HCT116 (cell line): ENCODE results near the gene VSTM2B. TPM values are rescaled to one million over a fixed set of nuclear protein-coding genes. Genes with fewer than 3 reads are reported as not detected.
"Not testable (repeated sequence)": the region's sequence is repeated elsewhere in the genome, so short reads cannot be mapped to it uniquely, and the experiment has no call there.

Source experiments
- ATAC-seq: fragments of 200-7000 bp; cut with Tn5 transposase; 2 replicates; pipeline ENCODE4 v1.9.1; 2020; ENCODE audit warnings: mild to moderate bottlenecking, moderate library complexity
- BruUV-seq: library from RNA; stranded (reverse); fragments of 400-500 nt; replicated peaks from 2 replicates; lab custom pipeline; 2021; lab: Mats Ljungman, UMichigan
- CTCF ChIA-PET: fragments of 300-600 bp; sonication (Branson Sonifier 250); formaldehyde crosslinking; loops from one replicate; lab custom pipeline; 2021; ENCODE audit warnings: antibody characterized with exemption; lab: Charles Lee
- POLR2A ChIA-PET: fragments of 300-600, 350-600 bp; sonication (Branson Sonifier 250); formaldehyde crosslinking; loops from one replicate; lab custom pipeline; 2021; ENCODE audit warnings: antibody characterized with exemption; lab: Charles Lee
- RAD21 ChIA-PET, 2 experiments: fragments of 300-600 bp; sonication (Branson Sonifier 250); formaldehyde crosslinking; loops; one replicate each; lab custom pipeline; 2023; ENCODE audit warnings: low total read pairs in 2 of 2; ENCODE audit not compliant: uncharacterized antibody in 2 of 2, unreplicated experiment in 2 of 2, low non-redundant PET in 1 of 2; lab: Charles Lee
- DNase-seq: peaks from one replicate; pipeline ENCODE4 v3.0.0-alpha.2; 2010; ENCODE audit warnings: low read depth, low spot score
- H2AFZ ChIP-seq: fragments of 200-600 bp; shearing (Covaris generic), sonication (generic); 2 replicates; pipeline ENCODE4 v1.6.1; 2017; ENCODE audit warnings: low read depth, mixed run types, mixed read lengths, antibody characterized with exemption, low read length; ENCODE audit not compliant: poor library complexity, severe bottlenecking
- H3K27ac ChIP-seq: 2 replicates; pipeline ENCODE4 v1.5.1; 2012; ENCODE audit warnings: low read depth, low read length
- H3K27me3 ChIP-seq: fragments of 200-600 bp; sonication (generic); 2 replicates; pipeline ENCODE4 v1.6.1; 2016; ENCODE audit warnings: mixed run types, low read length, mixed read lengths; ENCODE audit not compliant: insufficient read depth
- H3K36me3 ChIP-seq, 2 experiments: fragments of 200-500 bp in 1 of 2; fragments of 200-600 bp in 1 of 2; sonication (Bioruptor generic) in 1 of 2; sonication (generic) in 1 of 2; 2 replicates each; pipeline versions ENCODE4 v1.5.1 to v1.6.1; 2014 to 2016; ENCODE audit warnings: low read length in 2 of 2, inconsistent platforms in 1 of 2, mixed read lengths in 1 of 2, mixed run types in 1 of 2; ENCODE audit not compliant: insufficient read depth in 2 of 2, control insufficient read depth in 1 of 2
- H3K4me1 ChIP-seq, 2 experiments: fragments of 200-600 bp in 1 of 2; sonication (generic) in 1 of 2; 2 replicates each; pipeline versions ENCODE4 v1.5.1 to v1.6.1; 2012 to 2017; ENCODE audit warnings: low read length in 2 of 2, inconsistent platforms in 1 of 2, mild to moderate bottlenecking in 1 of 2, mixed read lengths in 1 of 2, mixed run types in 1 of 2, moderate library complexity in 1 of 2; ENCODE audit not compliant: insufficient read depth in 2 of 2, control insufficient read depth in 1 of 2
- H3K4me2 ChIP-seq: fragments of 200-600 bp; sonication (generic); 2 replicates; pipeline ENCODE4 v1.6.1; 2017; ENCODE audit warnings: mixed run types, low read length, mixed read lengths
- H3K4me3 ChIP-seq, 2 experiments: fragments of 200-600 bp in 1 of 2; sonication (generic) in 1 of 2; replicated peaks in 1 of 2; 2 replicates each; pipeline ENCODE4 v1.5.1; 2011 to 2016; ENCODE audit warnings: low read length in 2 of 2, control low read depth in 1 of 2, low read depth in 1 of 2, mild to moderate bottlenecking in 1 of 2, mixed read lengths in 1 of 2, mixed run types in 1 of 2
- H3K79me2 ChIP-seq: fragments of 200-600 bp; sonication (generic); 2 replicates; pipeline ENCODE4 v1.6.1; 2017; ENCODE audit warnings: mild to moderate bottlenecking, mixed run types, low read length, moderate library complexity, mixed read lengths; ENCODE audit not compliant: insufficient read depth
- H3K9ac ChIP-seq: fragments of 200-600 bp; sonication (generic); 2 replicates; pipeline ENCODE4 v1.6.1; 2016; ENCODE audit warnings: low read length, mixed read lengths
- H3K9me2 ChIP-seq: fragments of 200-600 bp; sonication (generic), shearing (Covaris generic); 2 replicates; pipeline ENCODE4 v1.6.1; 2017; ENCODE audit warnings: mixed run types, mild to moderate bottlenecking, moderate library complexity; ENCODE audit not compliant: insufficient read depth
- H3K9me3 ChIP-seq, 2 experiments: fragments of 200-500 bp in 1 of 2; fragments of 200-600 bp in 1 of 2; sonication (Bioruptor generic) in 1 of 2; sonication (generic) in 1 of 2; 2 replicates each; pipeline ENCODE4 v1.6.1; 2014 to 2017; ENCODE audit warnings: low read length in 2 of 2, mixed read lengths in 2 of 2, inconsistent platforms in 1 of 2, low read depth in 1 of 2, mild to moderate bottlenecking in 1 of 2, mixed run types in 1 of 2, moderate library complexity in 1 of 2; ENCODE audit not compliant: control insufficient read depth in 1 of 2, insufficient read depth in 1 of 2
- H4K20me1 ChIP-seq: fragments of 200-600 bp; sonication (generic), shearing (Covaris generic); 2 replicates; pipeline ENCODE4 v1.6.1; 2017; ENCODE audit warnings: mixed run types, mild to moderate bottlenecking, moderate library complexity; ENCODE audit not compliant: insufficient read depth
- ATF3 ChIP-seq: IDR thresholded peaks from 2 replicates; pipeline ENCODE4 v1.6.1; 2012
- CEBPB ChIP-seq: IDR thresholded peaks from 2 replicates; pipeline ENCODE4 v1.6.1; 2012; ENCODE audit warnings: low read depth
- CTCF ChIP-seq, 3 experiments: fragments of 200-600 bp in 1 of 3; sonication (generic) in 1 of 3; IDR thresholded peaks in 2 of 3; conservative IDR thresholded peaks in 1 of 3; 2 replicates each; pipeline ENCODE4 v1.5.1; 2012 to 2017; ENCODE audit warnings: low read depth in 2 of 3, low read length in 2 of 3, antibody characterized with exemption in 1 of 3, borderline replicate concordance in 1 of 3, control low read depth in 1 of 3, mild to moderate bottlenecking in 1 of 3, mixed read lengths in 1 of 3, mixed run types in 1 of 3, moderate library complexity in 1 of 3; ENCODE audit not compliant: insufficient read depth in 1 of 3
- EGR1 ChIP-seq: IDR thresholded peaks from 2 replicates; pipeline ENCODE4 v1.6.1; 2012; ENCODE audit warnings: low read depth
- ELF1 ChIP-seq: IDR thresholded peaks from 2 replicates; pipeline ENCODE4 v1.6.1; 2012; ENCODE audit warnings: low read depth, borderline replicate concordance
- FOSL1 ChIP-seq: IDR thresholded peaks from 2 replicates; pipeline ENCODE4 v1.6.1; 2012; ENCODE audit warnings: low read depth
- JUND ChIP-seq: IDR thresholded peaks from 2 replicates; pipeline ENCODE4 v1.6.1; 2012
- MAX ChIP-seq: IDR thresholded peaks from 2 replicates; pipeline ENCODE4 v1.6.1; 2012
- POLR2AphosphoS5 ChIP-seq: IDR thresholded peaks from 2 replicates; pipeline ENCODE4 v1.6.1; 2011; ENCODE audit warnings: mild to moderate bottlenecking, low read depth, low read length, moderate library complexity
- REST ChIP-seq: IDR thresholded peaks from 2 replicates; pipeline ENCODE4 v1.6.1; 2012; ENCODE audit warnings: low read depth
- SP1 ChIP-seq: IDR thresholded peaks from 2 replicates; pipeline ENCODE4 v1.6.1; 2012; ENCODE audit warnings: low read depth
- YY1 ChIP-seq: IDR thresholded peaks from 2 replicates; pipeline ENCODE4 v1.6.1; 2011; ENCODE audit warnings: low read length, low read depth, moderate library complexity, mild to moderate bottlenecking; ENCODE audit not compliant: insufficient replicate concordance; ENCODE audit errors: extremely low read depth
- ZNF274 ChIP-seq: fragments of 200-500 bp; sonication (Bioruptor generic); IDR thresholded peaks from 2 replicates; pipeline ENCODE4 v1.6.1; 2014; ENCODE audit warnings: mild to moderate bottlenecking, low read depth, low read length, inconsistent platforms
- intact Hi-C: fragments of 100-400 bp; cut with micrococcal nuclease; formaldehyde crosslinking; loops from 2 replicates; pipeline ENCODE4 v1.10.0; 2022
- total RNA-seq: library from RNA; stranded (reverse); gene quantifications from one replicate; pipeline ENCODE4 v1.2.1, GENCODE V29; 2021; ENCODE audit not compliant: unreplicated experiment

Gene VSTM2B
- total RNA-seq, 1 experiment from 2014 or later = not detected

- no peak for TF ChIP-seq YY1
- TF ChIP-seq CEBPB = no peak
These were observed 40.9 kb upstream of the VSTM2B start (continued) for GRCh38 chr19:29484876-29485275.

GRCh38 chr19:29485293-29485692 lies 40.5 kb upstream of the VSTM2B start:
- Histone ChIP-seq H3K4me3 (no peak overlapping the region), H3K4me1 (no peaks in the 10 kb centered on the region), H3K36me3 (no peaks in the 10 kb centered on the region), H3K27ac (no peak overlapping the region), H3K79me2 (no peaks in the 10 kb centered on the region), H3K27me3 (peaks cover 8% of the 10 kb centered on the region; the same call in 1 of the 2 replicates), H3K9me2 (no peaks in the 10 kb centered on the region), H3K4me2 (no peak overlapping the region), H4K20me1 (no peaks in the 10 kb centered on the region), H3K9ac (no peak overlapping the region), H3K9me3 (no peaks in the 10 kb centered on the region; a peak in 1 of 4 replicates), H2AFZ (no peak overlapping the region)
- ATAC-seq = no peak
- ChIA-PET CTCF (no interaction called here), POLR2A (no interaction called here), RAD21 (no interaction called here)
- BruUV-seq = no TSS peak
- TF ChIP-seq CEBPB (no peak), EGR1 (no peak), SP1 (no peak), CTCF (IDR thresholded peaks at IDR 0.05 in 2 of 3, conservative IDR thresholded peaks at IDR 0.05 in 1 of 3; ENCODE audit: borderline replicate concordance in 1 of 3, insufficient read depth in 1 of 3, low read depth in 2 of 3, low read length in 2 of 3) (no peak), MAX (no peak), ATF3 (no peak), POLR2AphosphoS5 (no peak), JUND (no peak), ZNF274 (no peak), ELF1 (no peak), REST (no peak), FOSL1 (no peak)
- DNase-seq = no peak
- intact Hi-C loops = no loop called here

GRCh38 chr19:29486961-29487360 lies 38.8 kb upstream of the VSTM2B start:
- H3K4me1 ChIP-seq, intact Hi-C loops, BruUV-seq, DNase-seq, H2AFZ ChIP-seq, H3K9ac ChIP-seq, H3K9me3 ChIP-seq, H3K36me3 ChIP-seq, ATAC-seq, H3K9me2 ChIP-seq, H3K27ac ChIP-seq, H3K4me2 ChIP-seq, RAD21 ChIA-PET, H3K79me2 ChIP-seq, POLR2A ChIA-PET, H4K20me1 ChIP-seq, CTCF ChIA-PET, H3K4me3 ChIP-seq: not testable (repeated sequence)
- H3K27me3 ChIP-seq = peaks cover 23% of the 10 kb centered on the region
